Neural cell (in vitro differentiated cells): Measurements from ENCODE around the gene CCDC106. TPM values are rescaled to one million over a fixed set of nuclear protein-coding genes. Genes with fewer than 3 reads are reported as not detected.

Experiments
- H2AFZ ChIP-seq: fragments of 200-600, 300-800 bp; sonication (generic), shearing (Covaris generic); 2 replicates; pipeline ENCODE4 v1.6.0; 2014; ENCODE audit warnings: low read depth, mild to moderate bottlenecking, antibody characterized with exemption, low read length, moderate library complexity
- H3F3A ChIP-seq: fragments of 200-600 bp; shearing (Covaris generic); 2 replicates; pipeline ENCODE4 v1.6.1; 2016; ENCODE audit warnings: mild to moderate bottlenecking, moderate library complexity, mixed read lengths, antibody characterized with exemption, low read length; ENCODE audit not compliant: insufficient read depth, poor library complexity, severe bottlenecking
- H3K27ac ChIP-seq: fragments of 200-600, 300-800 bp; sonication (generic), shearing (Covaris generic); 2 replicates; pipeline ENCODE4 v1.5.1; 2014; ENCODE audit warnings: mild to moderate bottlenecking, low read length, moderate library complexity
- H3K27me3 ChIP-seq: fragments of 300-800, 200-600 bp; sonication (generic), shearing (Covaris generic); 2 replicates; pipeline ENCODE4 v1.6.0; 2014; ENCODE audit warnings: mild to moderate bottlenecking, low read depth, low read length, moderate library complexity; ENCODE audit not compliant: insufficient read depth
- H3K36me3 ChIP-seq: fragments of 300-800, 200-600 bp; sonication (generic), shearing (Covaris generic); 2 replicates; pipeline ENCODE4 v1.5.1; 2014; ENCODE audit warnings: mild to moderate bottlenecking, antibody characterized with exemption, low read length, moderate library complexity; ENCODE audit not compliant: insufficient read depth
- H3K4me2 ChIP-seq: fragments of 300-800, 200-600 bp; sonication (generic), shearing (Covaris generic); 2 replicates; pipeline ENCODE4 v1.6.0; 2014; ENCODE audit warnings: mild to moderate bottlenecking, low read length
- H3K4me3 ChIP-seq: fragments of 300-800, 200-600 bp; sonication (generic), shearing (Covaris generic); 2 replicates; pipeline ENCODE4 v1.5.1; 2014; ENCODE audit warnings: mild to moderate bottlenecking, low read length, moderate library complexity
- H3K79me2 ChIP-seq: fragments of 200-600 bp; shearing (Covaris generic); replicated peaks from 2 replicates; pipeline ENCODE4 v1.6.0; 2014; ENCODE audit warnings: mild to moderate bottlenecking, low read length, moderate library complexity; ENCODE audit not compliant: insufficient read depth
- H3K9ac ChIP-seq: fragments of 300-800, 200-600 bp; sonication (generic), shearing (Covaris generic); 2 replicates; pipeline ENCODE4 v1.6.1; 2016; ENCODE audit warnings: mild to moderate bottlenecking, low read length, mixed read lengths
- H3K9me2 ChIP-seq: fragments of 200-600 bp; shearing (Covaris generic); 2 replicates; pipeline ENCODE4 v1.6.1; 2016; ENCODE audit warnings: mild to moderate bottlenecking, low read length, mixed read lengths; ENCODE audit not compliant: insufficient read depth
- H3K9me3 ChIP-seq: fragments of 200-600, 300-800 bp; sonication (generic), shearing (Covaris generic); 2 replicates; pipeline ENCODE4 v1.6.1; 2016; ENCODE audit warnings: mild to moderate bottlenecking, mixed run types, low read length, moderate library complexity, mixed read lengths
- H4K20me1 ChIP-seq: fragments of 200-600 bp; shearing (Covaris generic); 2 replicates; pipeline ENCODE4 v1.6.1; 2016; ENCODE audit warnings: mild to moderate bottlenecking, mixed run types; ENCODE audit not compliant: insufficient read depth
- CTCF ChIP-seq: fragments of 450-650 bp; IDR thresholded peaks from 2 replicates; pipeline ENCODE4 v1.5.1; 2014; ENCODE audit warnings: antibody characterized with exemption, mild to moderate bottlenecking, moderate library complexity; ENCODE audit not compliant: poor library complexity, severe bottlenecking
- EP300 ChIP-seq: fragments of 450-650 bp; conservative IDR thresholded peaks from 2 replicates; pipeline ENCODE4 v1.6.1; 2014; ENCODE audit warnings: antibody characterized with exemption, mild to moderate bottlenecking, moderate library complexity; ENCODE audit not compliant: poor library complexity, severe bottlenecking
- EZH2 ChIP-seq: fragments of 200-600, 300-800 bp; shearing (Covaris generic), sonication (generic); IDR thresholded peaks from 2 replicates; pipeline ENCODE4 v1.6.1; 2014; ENCODE audit warnings: antibody characterized with exemption, low read length, borderline replicate concordance, mild to moderate bottlenecking; ENCODE audit not compliant: insufficient read depth, poor library complexity, severe bottlenecking
- MXI1 ChIP-seq: fragments of 450-650 bp; conservative IDR thresholded peaks from 2 replicates; pipeline ENCODE4 v1.6.1; 2014; ENCODE audit warnings: antibody characterized with exemption, mild to moderate bottlenecking; ENCODE audit not compliant: poor library complexity, severe bottlenecking
- POLR2AphosphoS5 ChIP-seq: IDR thresholded peaks from 2 replicates; pipeline ENCODE4 v1.6.1; 2012
- RAD21 ChIP-seq: fragments of 450-650 bp; conservative IDR thresholded peaks from 2 replicates; pipeline ENCODE4 v1.6.1; 2014; ENCODE audit warnings: antibody characterized with exemption, mild to moderate bottlenecking, moderate library complexity
- SMC3 ChIP-seq: fragments of 450-650 bp; conservative IDR thresholded peaks from 2 replicates; pipeline ENCODE4 v1.6.1; 2014; ENCODE audit warnings: antibody characterized with exemption, mild to moderate bottlenecking, moderate library complexity; ENCODE audit not compliant: poor library complexity
- TAF1 ChIP-seq: IDR thresholded peaks from 2 replicates; pipeline ENCODE4 v1.6.1; 2012; ENCODE audit warnings: low read depth
- polyA plus RNA-seq: library from polyadenylated mRNA; depleted of rRNA; stranded (reverse); fragments of >200 nt; gene quantifications from 2 replicates; pipeline ENCODE4 v1.2.3, GENCODE V29; 2014
- TF ChIP-seq, protein P1 (sequence below): IDR thresholded peaks from 2 replicates; pipeline ENCODE4 v1.6.1; 2012; ENCODE audit warnings: borderline replicate concordance

CCDC106 gene
- polyA plus RNA-seq, 1 donor from 2014 or later = 33.8 TPM

DNA sequence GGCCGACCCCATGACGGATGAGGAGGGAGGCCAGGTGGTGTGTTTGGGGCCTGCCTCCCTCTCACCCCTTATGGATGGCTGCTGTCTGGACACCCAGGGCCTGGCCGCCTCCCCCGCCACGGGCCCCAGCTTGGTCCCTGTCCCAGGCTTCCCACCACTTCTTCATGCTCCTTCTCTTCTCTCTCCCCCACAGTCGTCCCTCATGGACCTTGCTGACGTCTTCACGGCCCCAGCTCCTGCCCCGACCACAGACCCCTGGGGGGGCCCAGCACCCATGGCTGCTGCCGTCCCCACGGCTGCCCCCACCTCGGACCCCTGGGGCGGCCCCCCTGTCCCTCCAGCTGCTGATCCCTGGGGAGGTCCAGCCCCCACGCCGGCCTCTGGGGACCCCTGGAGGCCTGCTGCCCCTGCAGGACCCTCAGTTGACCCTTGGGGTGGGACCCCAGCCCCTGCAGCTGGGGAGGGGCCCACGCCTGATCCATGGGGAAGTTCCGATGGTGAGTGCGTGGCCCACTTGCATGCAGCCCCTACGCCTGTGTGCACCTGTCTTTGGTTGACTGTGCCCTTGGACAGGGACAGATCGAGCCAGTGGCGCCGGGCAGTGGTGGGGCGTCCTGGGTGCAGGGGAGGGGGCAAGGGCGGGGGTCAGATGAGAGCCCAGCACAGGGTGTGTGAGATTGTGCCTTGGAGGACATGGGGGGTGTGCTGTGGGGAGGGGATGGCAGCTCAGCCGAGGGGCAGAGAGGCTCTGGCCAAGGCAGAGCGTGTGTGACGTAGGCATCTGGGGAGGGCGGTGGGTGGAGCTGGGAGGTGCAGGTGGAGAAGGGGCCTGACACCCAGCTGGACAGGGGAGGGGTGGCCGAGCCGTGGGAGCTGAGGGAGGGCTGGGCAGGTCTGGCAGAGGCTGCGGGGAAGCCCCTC lies 43.8 kb downstream of the CCDC106 start:
- Histone ChIP-seq H3K27me3 (no peaks in the 10 kb centered on the region), H4K20me1 (no peaks in the 10 kb centered on the region), H3K9ac (no peak overlapping the region), H3K27ac (no peak overlapping the region), H3K4me3 (no peak overlapping the region), H2AFZ (no peak overlapping the region), H3K9me2 (no peaks in the 10 kb centered on the region), H3K9me3 (no peaks in the 10 kb centered on the region), H3F3A (no peaks in the 10 kb centered on the region), H3K4me2 (no peak overlapping the region), H3K36me3 (no peaks in the 10 kb centered on the region), H3K79me2 (no peaks in the 10 kb centered on the region)
- TF ChIP-seq, protein P1, sequence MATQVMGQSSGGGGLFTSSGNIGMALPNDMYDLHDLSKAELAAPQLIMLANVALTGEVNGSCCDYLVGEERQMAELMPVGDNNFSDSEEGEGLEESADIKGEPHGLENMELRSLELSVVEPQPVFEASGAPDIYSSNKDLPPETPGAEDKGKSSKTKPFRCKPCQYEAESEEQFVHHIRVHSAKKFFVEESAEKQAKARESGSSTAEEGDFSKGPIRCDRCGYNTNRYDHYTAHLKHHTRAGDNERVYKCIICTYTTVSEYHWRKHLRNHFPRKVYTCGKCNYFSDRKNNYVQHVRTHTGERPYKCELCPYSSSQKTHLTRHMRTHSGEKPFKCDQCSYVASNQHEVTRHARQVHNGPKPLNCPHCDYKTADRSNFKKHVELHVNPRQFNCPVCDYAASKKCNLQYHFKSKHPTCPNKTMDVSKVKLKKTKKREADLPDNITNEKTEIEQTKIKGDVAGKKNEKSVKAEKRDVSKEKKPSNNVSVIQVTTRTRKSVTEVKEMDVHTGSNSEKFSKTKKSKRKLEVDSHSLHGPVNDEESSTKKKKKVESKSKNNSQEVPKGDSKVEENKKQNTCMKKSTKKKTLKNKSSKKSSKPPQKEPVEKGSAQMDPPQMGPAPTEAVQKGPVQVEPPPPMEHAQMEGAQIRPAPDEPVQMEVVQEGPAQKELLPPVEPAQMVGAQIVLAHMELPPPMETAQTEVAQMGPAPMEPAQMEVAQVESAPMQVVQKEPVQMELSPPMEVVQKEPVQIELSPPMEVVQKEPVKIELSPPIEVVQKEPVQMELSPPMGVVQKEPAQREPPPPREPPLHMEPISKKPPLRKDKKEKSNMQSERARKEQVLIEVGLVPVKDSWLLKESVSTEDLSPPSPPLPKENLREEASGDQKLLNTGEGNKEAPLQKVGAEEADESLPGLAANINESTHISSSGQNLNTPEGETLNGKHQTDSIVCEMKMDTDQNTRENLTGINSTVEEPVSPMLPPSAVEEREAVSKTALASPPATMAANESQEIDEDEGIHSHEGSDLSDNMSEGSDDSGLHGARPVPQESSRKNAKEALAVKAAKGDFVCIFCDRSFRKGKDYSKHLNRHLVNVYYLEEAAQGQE = no peak
- TF ChIP-seq TAF1 (no peak), SMC3 (no peak), POLR2AphosphoS5 (no peak), EZH2 (no peak), CTCF (no peak), RAD21 (no peak), EP300 (no peak), MXI1 (no peak)

GRCh38 chr19:55692681-55693081 lies 44.7 kb downstream of the CCDC106 start:
- Histone ChIP-seq H4K20me1 (no peaks in the 10 kb centered on the region), H3K9me2 (no peaks in the 10 kb centered on the region), H3K4me2 (no peak overlapping the region), H2AFZ (no peak overlapping the region), H3K9ac (no peak overlapping the region), H3K27me3 (no peaks in the 10 kb centered on the region), H3F3A (no peaks in the 10 kb centered on the region), H3K36me3 (no peaks in the 10 kb centered on the region), H3K4me3 (no peak overlapping the region), H3K9me3 (no peaks in the 10 kb centered on the region), H3K79me2 (no peaks in the 10 kb centered on the region), H3K27ac (no peak overlapping the region)
- no peak for TF ChIP-seq CTCF
- no peak for TF ChIP-seq MXI1
- TF ChIP-seq, protein P1 = no peak
- no peak for TF ChIP-seq SMC3
- no peak for TF ChIP-seq RAD21
- no peak for TF ChIP-seq EP300
- no peak for TF ChIP-seq TAF1
- no peak for TF ChIP-seq POLR2AphosphoS5
- no peak for TF ChIP-seq EZH2
